Caco-2 (cell line): ENCODE results near the gene PLXNA4. TPM values are rescaled to one million over a fixed set of nuclear protein-coding genes. Genes with fewer than 3 reads are reported as not detected.

Experiments
- BruUV-seq: library from RNA; stranded (reverse); fragments of 400-500 nt; replicated peaks from 2 replicates; lab custom pipeline; 2021; lab: Mats Ljungman, UMichigan
- CTCF ChIA-PET: fragments of 300-600 bp; sonication (Branson Sonifier 250); formaldehyde crosslinking; loops from one replicate; lab custom pipeline; 2022; ENCODE audit warnings: antibody characterized with exemption; lab: Charles Lee
- POLR2A ChIA-PET: fragments of 300-600 bp; sonication (Branson Sonifier 250); formaldehyde crosslinking; loops from one replicate; lab custom pipeline; 2022; ENCODE audit warnings: antibody characterized with exemption; lab: Charles Lee
- DNase-seq, 2 experiments: peaks; one replicate each; pipeline versions ENCODE4 v3.0.0 to v3.0.0-alpha.2; 2020 to 2022
- H3K27me3 ChIP-seq: replicated peaks from 2 replicates; pipeline ENCODE4 v1.6.0; 2011; ENCODE audit warnings: low read length; ENCODE audit not compliant: control insufficient read depth, insufficient read depth
- H3K36me3 ChIP-seq: 2 replicates; pipeline ENCODE4 v1.5.1; 2011; ENCODE audit warnings: low read length; ENCODE audit not compliant: control insufficient read depth, insufficient read depth
- H3K4me1 ChIP-seq: fragments of 250-450 bp; sonication (Bioruptor Pico); 2 replicates; pipeline ENCODE4 v1.5.1; 2020; ENCODE audit warnings: mild to moderate bottlenecking
- H3K4me3 ChIP-seq: 2 replicates; pipeline ENCODE4 v1.5.1; 2011; ENCODE audit warnings: low read depth, mild to moderate bottlenecking, control low read depth, low read length
- H3K9me3 ChIP-seq: fragments of 250-450 bp; sonication (Bioruptor Pico); 2 replicates; pipeline ENCODE4 v1.5.1; 2020; ENCODE audit warnings: mild to moderate bottlenecking, moderate library complexity
- H3K27ac Mint-ChIP-seq: one replicate; pipeline ENCODE4 v1.8.0; 2022; ENCODE audit warnings: mixed read lengths; ENCODE audit not compliant: unreplicated experiment
- H3K27me3 Mint-ChIP-seq: one replicate; pipeline ENCODE4 v1.8.0; 2022; ENCODE audit warnings: mixed read lengths; ENCODE audit not compliant: insufficient read depth, unreplicated experiment
- H3K36me3 Mint-ChIP-seq: one replicate; pipeline ENCODE4 v1.8.0; 2022; ENCODE audit warnings: mild to moderate bottlenecking, mixed read lengths; ENCODE audit not compliant: insufficient read depth, unreplicated experiment
- H3K4me1 Mint-ChIP-seq: one replicate; pipeline ENCODE4 v1.8.0; 2022; ENCODE audit warnings: low read depth, mixed read lengths; ENCODE audit not compliant: unreplicated experiment
- H3K4me3 Mint-ChIP-seq: one replicate; pipeline ENCODE4 v1.8.0; 2022; ENCODE audit warnings: mild to moderate bottlenecking, moderate library complexity, mixed read lengths; ENCODE audit not compliant: unreplicated experiment
- H3K9me3 Mint-ChIP-seq: one replicate; pipeline ENCODE4 v1.8.0; 2022; ENCODE audit warnings: mixed read lengths; ENCODE audit not compliant: unreplicated experiment
- CTCF ChIP-seq, 2 experiments: fragments of 200-600 bp in 1 of 2; IDR thresholded peaks; 1 replicate in 1 of 2; 2 replicates in 1 of 2; pipeline versions ENCODE4 v1.5.1 to v1.8.0; 2011 to 2022; ENCODE audit warnings: antibody characterized with exemption in 1 of 2, control low read depth in 1 of 2, inconsistent platforms in 1 of 2, low read depth in 1 of 2, low read length in 1 of 2, mild to moderate bottlenecking in 1 of 2, moderate library complexity in 1 of 2; ENCODE audit not compliant: insufficient read depth in 1 of 2, severe bottlenecking in 1 of 2, unreplicated experiment in 1 of 2
- intact Hi-C: fragments of 100-400 bp; cut with micrococcal nuclease; formaldehyde crosslinking; loops from one replicate; pipeline ENCODE4 v1.10.0; 2022; ENCODE audit not compliant: unreplicated experiment
- total RNA-seq: library from RNA; stranded (reverse); gene quantifications from 2 replicates; pipeline ENCODE4 v1.2.3, GENCODE V29; 2022

PLXNA4 gene
- total RNA-seq, 1 experiment from 2014 or later, result 0.43 TPM

- no peaks in the 10 kb centered on the region for H3K4me1 ChIP-seq
- no peaks in the 10 kb centered on the region for H3K27me3 Mint-ChIP-seq
Observed at GRCh38 chr7:132244903-132245480, 331.3 kb downstream of the PLXNA4 start.

GRCh38 chr7:132243463-132243862 is 332.8 kb downstream of the PLXNA4 start:
- DNase-seq, result no peak
- Mint-ChIP-seq H3K36me3 (no peaks in the 10 kb centered on the region), H3K4me1 (no peaks in the 10 kb centered on the region), H3K27ac (no peak overlapping the region), H3K9me3 (peaks cover 11% of the 10 kb centered on the region), H3K27me3 (no peaks in the 10 kb centered on the region), H3K4me3 (no peak overlapping the region)
- CTCF ChIA-PET, result no interaction called here
- no peak for TF ChIP-seq CTCF (IDR thresholded peaks at IDR 0.05; ENCODE audit: insufficient read depth in 1 of 2, low read depth in 1 of 2, low read length in 1 of 2, severe bottlenecking in 1 of 2, unreplicated experiment in 1 of 2)
- Histone ChIP-seq H3K9me3 (no peaks in the 10 kb centered on the region), H3K4me1 (no peaks in the 10 kb centered on the region), H3K4me3 (no peak overlapping the region), H3K36me3 (no peaks in the 10 kb centered on the region), H3K27me3 (no peaks in the 10 kb centered on the region)
- intact Hi-C loops, result no loop called here
- BruUV-seq, result no TSS peak
- POLR2A ChIA-PET, result no interaction called here

More at GRCh38 chr7:132244903-132245480, 331.3 kb downstream of the PLXNA4 start:
- H3K36me3 ChIP-seq, result no peaks in the 10 kb centered on the region
- Mint-ChIP-seq H3K36me3 (no peaks in the 10 kb centered on the region), H3K27ac (no peak overlapping the region), H3K4me1 (peaks cover 3% of the 10 kb centered on the region), H3K9me3 (peaks cover 11% of the 10 kb centered on the region), H3K4me3 (no peak overlapping the region)
- H3K4me3 ChIP-seq, result no peak overlapping the region
- DNase-seq, result no peak
- H3K9me3 ChIP-seq, result no peaks in the 10 kb centered on the region
- H3K27me3 ChIP-seq, result no peaks in the 10 kb centered on the region
- intact Hi-C loops, result no loop called here
- ChIA-PET CTCF (no interaction called here), POLR2A (no interaction called here)
- no TSS peak for BruUV-seq
- TF ChIP-seq CTCF (IDR thresholded peaks at IDR 0.05; ENCODE audit: insufficient read depth in 1 of 2, low read depth in 1 of 2, low read length in 1 of 2, severe bottlenecking in 1 of 2, unreplicated experiment in 1 of 2), result no peak

- Histone ChIP-seq H3K4me1 (no peaks in the 10 kb centered on the region), H3K27me3 (no peaks in the 10 kb centered on the region), H3K36me3 (no peaks in the 10 kb centered on the region), H3K9me3 (no peaks in the 10 kb centered on the region), H3K4me3 (no peak overlapping the region)
- Mint-ChIP-seq H3K27me3 (no peaks in the 10 kb centered on the region), H3K4me3 (no peak overlapping the region), H3K36me3 (no peaks in the 10 kb centered on the region), H3K27ac (no peak overlapping the region), H3K9me3 (peaks cover 11% of the 10 kb centered on the region), H3K4me1 (no peaks in the 10 kb centered on the region)
- intact Hi-C loops, result no loop called here
- no peak for TF ChIP-seq CTCF (IDR thresholded peaks at IDR 0.05; ENCODE audit: insufficient read depth in 1 of 2, low read depth in 1 of 2, low read length in 1 of 2, severe bottlenecking in 1 of 2, unreplicated experiment in 1 of 2)
- ChIA-PET CTCF (no interaction called here), POLR2A (no interaction called here)
- no peak for DNase-seq
- BruUV-seq, result no TSS peak
Observed at GRCh38 chr7:132243051-132243450, 333.2 kb downstream of the PLXNA4 start.
